ENCODE measurements around the gene FOXP1. TPM values are rescaled to one million over a fixed set of nuclear protein-coding genes. Genes with fewer than 3 reads are reported as not detected.
A peak's percentile ranks its signal among the peaks of the same experiment; 100 is the strongest.

Gene FOXP1
- total RNA-seq, 4 donors from 2014 or later, result 169 to 300 (median 202) TPM

GRCh38 chr3:71398157-71398836 is 185.2 kb downstream of the FOXP1 start:
- no peaks in the 10 kb centered on the region for H3K9me3 ChIP-seq
- no peaks in the 10 kb centered on the region for H3K27me3 ChIP-seq
- no peak for TF ChIP-seq CTCF (IDR thresholded peaks at IDR 0.05)
- no peak for TF ChIP-seq EP300 (IDR thresholded peaks at IDR 0.05)
- TF ChIP-seq POLR2AphosphoS5 (IDR thresholded peaks at IDR 0.05), result no peak
- TF ChIP-seq POLR2A (IDR thresholded peaks at IDR 0.05), result no peak
- H3K4me3 ChIP-seq, result no peak overlapping the region
- H3K4me1 ChIP-seq, result peaks cover 5 to 34% (median 9%) of the 10 kb centered on the region in 3 donors
- H3K36me3 ChIP-seq, result no peaks in the 10 kb centered on the region
- no peak overlapping the region for H3K27ac ChIP-seq
- 50 to 69% methylated on average over 4 of the region's 4 CpGs for WGBS, 2 donors (ENCODE audit: low coverage in 1 of 2)
- no peak for ATAC-seq

GRCh38 chr3:71397726-71398125 is 185.8 kb downstream of the FOXP1 start:
- Histone ChIP-seq H3K27me3 (no peaks in the 10 kb centered on the region), H3K4me3 (no peak overlapping the region), H3K9me3 (no peaks in the 10 kb centered on the region), H3K4me1 (peaks cover 5 to 36% (median 9%) of the 10 kb centered on the region in 3 donors), H3K36me3 (no peaks in the 10 kb centered on the region), H3K27ac (no peak overlapping the region)
- TF ChIP-seq EP300 (IDR thresholded peaks at IDR 0.05) (no peak), CTCF (IDR thresholded peaks at IDR 0.05) (no peak), POLR2AphosphoS5 (IDR thresholded peaks at IDR 0.05) (no peak), POLR2A (IDR thresholded peaks at IDR 0.05) (no peak)
- no peak for ATAC-seq
- WGBS, 2 donors (ENCODE audit: low coverage in 1 of 2), result 72% methylated on average over 2 of the region's 2 CpGs

- no peak for TF ChIP-seq POLR2A (IDR thresholded peaks at IDR 0.05)
- no peak for TF ChIP-seq POLR2AphosphoS5 (IDR thresholded peaks at IDR 0.05)
- peak; percentile 38 to 58 (median 56) for TF ChIP-seq CTCF (IDR thresholded peaks at IDR 0.05)
- ATAC-seq, result no peak
- no peaks in the 10 kb centered on the region for H3K9me3 ChIP-seq
- no peak overlapping the region for H3K4me3 ChIP-seq
- no peaks in the 10 kb centered on the region for H3K36me3 ChIP-seq
- H3K27me3 ChIP-seq, result no peaks in the 10 kb centered on the region
- 28 to 34% methylated on average over 4 to 5 of the region's 5 CpGs for WGBS, 2 donors (ENCODE audit: low coverage in 1 of 2)
- H3K4me1 ChIP-seq, result peaks cover 5 to 43% (median 14%) of the 10 kb centered on the region in 3 donors
- H3K27ac ChIP-seq, result no peak overlapping the region
Measured at GRCh38 chr3:71397046-71397445, 186.5 kb downstream of the FOXP1 start.

GRCh38 chr3:71395927-71396695 is 187.4 kb downstream of the FOXP1 start:
- Histone ChIP-seq H3K9me3 (no peaks in the 10 kb centered on the region), H3K27ac (no peak overlapping the region), H3K4me3 (no peak overlapping the region), H3K36me3 (no peaks in the 10 kb centered on the region), H3K4me1 (peaks cover 5 to 51% (median 14%) of the 10 kb centered on the region in 3 donors), H3K27me3 (no peaks in the 10 kb centered on the region)
- 63 to 90% methylated on average over 3 to 6 of the region's 7 CpGs for WGBS, 2 donors (ENCODE audit: low coverage in 1 of 2)
- no peak for TF ChIP-seq POLR2AphosphoS5 (IDR thresholded peaks at IDR 0.05)
- no peak for TF ChIP-seq CTCF (IDR thresholded peaks at IDR 0.05)
- TF ChIP-seq EP300 (IDR thresholded peaks at IDR 0.05), result no peak
- TF ChIP-seq POLR2A (IDR thresholded peaks at IDR 0.05), result no peak
- no peak for ATAC-seq
